Pulmonary artery endothelial cell (primary cell): ENCODE results near the gene EVX1. TPM values are rescaled to one million over a fixed set of nuclear protein-coding genes. Genes with fewer than 3 reads are reported as not detected.

ENCODE experiments used
- DNase-seq: peaks from one replicate; pipeline ENCODE4 v3.0.0-alpha.2; 2011; ENCODE audit warnings: low read depth, low spot score
- total RNA-seq: library from RNA; depleted of rRNA; stranded (reverse); fragments of >200 nt; gene quantifications from 2 replicates; pipeline ENCODE4 v1.2.3, GENCODE V29; 2014

EVX1 gene
- total RNA-seq, 1 donor from 2014 or later, result not detected

DNA sequence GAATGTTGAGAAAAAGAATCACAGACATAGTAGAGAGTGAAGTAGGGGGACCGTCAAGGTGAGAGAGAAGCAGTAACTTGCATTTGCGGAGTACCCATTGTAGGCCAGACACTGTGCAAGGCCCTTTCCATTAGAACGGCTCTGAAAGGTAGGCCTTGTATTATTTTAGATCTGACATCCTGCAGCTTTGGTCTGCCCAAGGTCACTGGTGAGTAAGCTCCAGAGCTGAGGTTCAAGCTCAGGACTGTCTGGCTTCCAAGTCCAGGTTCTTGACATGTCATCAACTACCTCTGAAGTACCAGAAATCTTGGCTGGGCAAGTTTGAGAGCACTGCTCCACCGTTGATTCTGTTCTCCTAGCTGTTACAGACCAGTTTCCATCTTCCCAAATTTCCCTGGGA is 13.2 kb upstream of the EVX1 start:
- DNase-seq, result no peak

DNA sequence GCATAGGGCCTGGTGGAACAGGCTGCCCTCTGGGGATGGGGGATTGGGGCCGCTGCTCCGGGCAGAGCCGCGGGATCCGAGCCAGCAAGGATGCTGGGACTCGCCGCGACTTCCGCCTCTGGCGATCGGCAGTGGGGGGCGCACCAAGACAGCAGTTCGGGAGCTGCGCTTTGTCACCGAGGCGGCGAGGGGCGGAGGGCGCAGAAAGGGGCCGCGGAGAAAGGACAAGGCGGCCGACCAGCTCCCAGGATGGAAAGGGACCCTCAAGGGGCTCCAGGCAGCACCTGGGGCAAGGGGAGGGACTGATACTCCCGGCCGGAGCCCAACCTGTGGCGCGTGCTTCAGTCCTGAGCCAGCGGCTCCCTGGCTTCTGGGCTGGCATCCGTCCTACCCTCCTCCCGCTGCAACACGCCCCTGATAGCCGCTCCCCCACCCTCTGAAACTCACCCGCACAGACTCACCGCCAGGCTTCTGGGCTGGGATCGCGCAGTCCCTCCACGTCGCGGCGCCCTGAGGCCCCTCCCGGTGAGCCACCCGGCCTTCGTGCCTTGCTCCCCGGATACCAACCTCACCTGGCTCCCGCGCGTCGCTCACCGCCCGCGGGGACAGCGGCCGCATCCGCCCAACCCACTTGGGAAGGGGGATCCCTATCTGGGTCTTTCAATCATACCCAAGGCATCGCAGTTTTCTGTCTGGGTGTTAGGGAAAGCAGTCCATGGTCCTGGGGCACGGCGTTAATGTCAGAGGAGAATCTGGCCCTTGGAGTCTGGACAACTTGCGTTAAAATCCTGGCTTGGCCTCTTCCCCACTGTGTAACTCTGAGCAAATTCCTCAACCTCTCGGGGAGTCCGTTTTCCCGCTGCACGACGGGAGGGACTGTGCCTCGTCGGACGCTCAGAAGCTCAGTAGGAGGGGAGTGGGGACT is 7.0 kb upstream of the EVX1 start:
- no peak for DNase-seq

DNA sequence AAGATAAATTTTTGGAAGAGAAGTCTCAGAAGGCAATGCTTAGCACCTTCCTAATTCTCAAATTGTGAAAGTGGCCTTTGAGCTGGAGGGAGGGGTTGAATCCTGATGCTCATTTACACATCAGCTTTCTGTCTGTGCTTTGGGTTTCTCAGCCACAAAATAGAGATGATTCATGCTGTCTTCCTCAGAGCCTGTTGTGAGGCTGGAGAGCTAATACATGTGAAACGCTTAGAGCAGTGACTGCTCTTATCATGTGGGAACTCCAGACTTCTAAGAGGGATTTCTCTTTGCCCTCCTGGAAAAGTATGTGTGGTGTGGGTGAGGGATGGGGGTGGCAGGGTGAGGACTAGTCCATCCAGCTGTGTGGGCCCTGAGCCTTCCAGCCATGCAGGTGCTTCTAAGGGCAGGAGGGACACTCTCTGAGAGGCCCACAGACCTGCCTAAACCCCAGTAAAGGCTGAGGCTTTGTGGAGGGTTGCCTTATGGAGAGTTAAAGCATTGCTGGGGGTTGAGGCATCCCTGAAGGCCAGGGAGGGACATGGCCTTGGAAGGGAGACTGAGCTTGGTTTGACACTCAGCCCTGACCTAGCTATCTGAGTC is 4.8 kb upstream of the EVX1 start:
- no peak for DNase-seq

DNA sequence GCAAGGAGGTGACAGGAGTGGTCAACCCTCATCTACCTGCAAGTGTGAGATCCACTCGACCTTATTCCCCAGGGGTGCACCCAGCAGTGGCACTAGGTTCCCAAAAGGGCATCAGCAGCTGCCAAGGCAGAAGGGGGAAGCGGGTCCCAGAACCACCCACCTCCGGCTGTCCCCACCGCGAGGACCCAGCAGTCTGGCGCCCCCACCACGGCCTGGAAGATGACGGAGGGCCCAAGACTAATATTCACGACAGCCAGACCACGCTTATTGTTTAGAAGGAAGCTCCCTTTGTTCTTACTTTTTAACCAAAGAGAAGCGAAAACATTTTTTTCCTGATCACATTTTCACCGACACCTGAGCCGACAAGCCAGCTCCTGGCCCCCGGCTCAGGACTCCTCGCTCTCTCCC is 3.6 kb upstream of the EVX1 start:
- DNase-seq, result no peak

DNA sequence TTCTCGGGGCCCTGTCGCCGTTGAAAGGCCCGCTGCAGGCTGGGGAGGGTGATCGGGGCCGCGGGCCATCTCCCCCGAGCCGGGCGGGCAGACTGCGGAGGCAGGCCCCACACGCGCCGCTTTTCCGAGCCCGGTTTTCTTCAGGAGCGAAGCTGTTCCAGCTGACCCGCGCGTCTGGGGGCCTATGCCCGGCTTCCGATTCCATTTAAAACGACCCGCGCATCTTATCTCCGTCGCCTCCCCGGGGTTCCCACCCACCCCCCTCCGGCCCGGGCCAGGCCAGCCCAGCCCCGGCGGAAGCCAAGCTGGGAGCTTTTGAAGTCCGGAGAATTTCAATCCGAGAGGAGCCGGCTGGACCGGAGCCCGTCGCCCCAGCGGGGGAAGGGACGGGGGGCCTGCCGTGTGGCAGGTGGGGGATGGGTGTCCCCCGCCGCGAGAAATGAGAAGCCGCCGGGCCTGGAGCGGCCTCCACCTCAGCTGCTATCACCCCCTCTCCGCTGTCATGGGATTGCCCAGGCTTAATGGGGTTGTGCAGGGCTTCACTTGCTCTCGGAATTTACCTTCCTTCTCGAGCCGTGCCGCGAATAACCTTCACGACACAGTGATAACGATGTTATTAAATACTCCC is 3.1 kb upstream of the EVX1 start:
- DNase-seq, result no peak

DNA sequence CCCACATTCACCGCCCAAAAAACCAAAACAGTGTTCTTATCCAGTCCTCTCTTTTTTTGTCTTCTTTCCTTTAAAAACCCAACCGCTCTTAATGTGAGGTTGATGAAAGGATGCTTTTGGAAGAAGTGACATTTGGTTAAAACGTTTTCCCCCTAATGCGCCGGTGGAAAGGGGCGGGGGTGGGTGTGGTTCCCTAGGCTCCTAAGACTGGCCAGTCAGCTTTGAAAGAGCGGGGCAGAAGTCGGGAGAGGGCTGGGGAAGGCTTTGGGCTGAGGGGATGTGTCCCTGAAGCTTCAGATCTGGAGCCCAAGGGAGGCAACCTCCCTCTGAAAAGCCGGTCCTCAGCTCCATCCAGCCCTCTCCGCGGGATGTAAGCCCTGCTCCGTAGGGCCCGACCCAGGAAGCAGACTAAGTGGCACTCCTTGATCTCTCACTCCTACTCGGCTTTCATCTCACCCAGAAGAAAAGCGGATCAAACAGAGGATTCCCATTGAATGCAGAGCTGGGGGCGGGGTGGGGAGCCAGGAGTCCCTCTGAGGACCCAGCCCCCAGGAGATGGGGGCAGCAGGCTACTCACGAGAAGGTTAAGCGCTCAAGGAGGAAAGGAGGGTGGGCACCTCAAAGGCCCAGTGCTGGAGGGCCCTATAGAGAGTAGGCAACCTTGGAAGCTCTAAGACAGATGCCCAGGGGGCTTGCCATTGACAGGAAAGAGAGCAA is 2.4 kb upstream of the EVX1 start:
- no peak for DNase-seq

DNA sequence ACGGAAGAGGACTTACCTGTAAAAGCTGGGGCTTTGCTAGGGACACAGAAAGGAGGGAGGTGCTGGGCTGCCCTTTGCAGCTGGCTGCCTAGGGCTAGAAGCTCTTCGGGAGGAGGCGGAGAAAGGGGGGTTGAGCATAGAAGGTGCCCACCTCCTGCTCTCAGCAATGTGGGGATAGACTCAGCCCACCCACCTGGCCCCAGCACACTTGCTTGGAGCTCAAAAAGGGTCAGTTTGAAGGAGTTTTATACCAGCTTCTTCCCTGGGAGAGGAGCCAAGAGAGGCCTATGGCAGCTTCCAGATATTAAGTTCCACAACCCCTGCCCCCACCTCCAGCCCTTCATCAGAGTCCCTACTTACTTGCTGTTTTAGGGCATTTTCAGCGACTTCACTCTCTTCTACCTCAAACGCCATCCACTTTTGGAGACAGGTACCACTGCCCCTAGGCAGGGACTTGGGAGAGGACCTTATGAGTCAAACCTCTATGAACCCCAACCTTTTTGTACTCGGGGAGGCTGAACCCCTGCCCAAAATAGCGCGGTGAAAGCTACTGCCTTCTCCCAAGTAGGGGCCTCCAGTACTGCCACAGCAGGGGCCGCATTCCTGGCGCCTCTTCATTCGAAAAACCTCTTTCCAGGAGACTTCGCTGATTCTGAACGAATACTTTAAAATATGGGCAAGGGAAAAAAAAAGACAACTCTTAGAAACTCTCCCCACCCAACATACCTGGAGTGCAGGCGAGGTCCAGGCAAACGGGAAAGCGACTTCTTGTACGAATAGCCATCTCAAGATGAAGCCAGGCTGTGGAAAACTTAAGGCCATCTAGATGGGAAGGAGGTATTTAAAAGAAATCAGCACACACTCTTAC is 1.2 kb upstream of the EVX1 start:
- no peak for DNase-seq

DNA sequence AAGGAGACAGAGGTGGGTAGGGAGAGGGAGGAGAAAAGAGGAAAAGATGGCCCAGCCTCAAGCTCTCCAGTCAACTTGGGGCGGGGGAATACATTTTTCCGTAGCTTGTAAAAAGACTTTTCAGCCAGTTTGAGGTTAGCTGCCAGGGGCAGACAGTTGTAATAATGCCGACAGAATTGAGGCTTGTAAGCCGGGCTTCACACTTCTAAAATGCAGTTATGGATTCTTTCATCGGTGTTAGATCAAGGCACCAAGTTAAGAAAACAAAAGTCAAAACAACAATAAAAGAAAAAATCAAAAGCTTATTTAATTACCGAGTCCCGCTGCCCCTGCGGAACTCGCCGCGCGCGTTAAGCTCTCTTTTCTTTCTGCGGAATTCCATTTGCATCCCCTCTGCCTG is 448 bp upstream of the EVX1 start:
- DNase-seq, result no peak

DNA sequence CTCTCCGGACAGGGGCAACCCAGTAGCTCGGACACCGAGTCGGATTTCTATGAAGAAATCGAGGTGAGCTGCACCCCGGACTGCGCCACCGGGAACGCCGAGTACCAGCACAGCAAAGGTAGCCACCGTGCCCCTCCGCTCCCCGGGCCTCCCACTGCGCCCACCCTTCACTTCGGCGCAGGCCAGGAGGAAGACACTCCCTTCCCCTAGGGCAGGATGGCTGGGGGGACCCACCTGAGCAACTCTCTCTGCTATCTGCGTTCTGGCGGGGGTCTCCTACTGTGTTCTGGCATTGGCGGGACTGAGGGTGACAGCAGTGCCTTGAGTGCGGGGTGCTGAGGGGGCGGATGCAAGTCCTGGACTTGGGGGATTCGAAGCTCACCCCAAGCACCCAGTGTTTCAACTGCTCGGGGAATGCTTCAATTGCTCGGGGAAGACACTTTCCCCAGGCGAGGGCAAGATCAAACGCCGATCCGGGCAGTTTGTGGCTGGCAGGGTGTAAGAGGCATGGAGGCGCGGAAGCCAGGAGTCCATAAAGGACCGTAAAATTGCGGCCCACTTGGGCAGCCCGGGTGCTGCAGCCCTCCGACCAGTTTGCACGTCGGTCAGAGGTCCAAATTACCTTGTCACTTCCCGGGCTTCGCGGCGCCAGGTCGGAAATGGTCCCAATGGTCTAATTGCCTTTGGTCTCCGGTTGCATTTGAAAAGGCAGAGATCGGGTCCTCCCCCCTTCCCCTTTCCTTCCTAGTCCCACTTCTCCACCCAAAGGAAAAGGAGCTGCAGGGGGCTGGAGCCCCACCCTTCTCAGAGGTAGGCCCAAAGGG is 950 bp downstream of the EVX1 start:
- DNase-seq, result no peak

DNA sequence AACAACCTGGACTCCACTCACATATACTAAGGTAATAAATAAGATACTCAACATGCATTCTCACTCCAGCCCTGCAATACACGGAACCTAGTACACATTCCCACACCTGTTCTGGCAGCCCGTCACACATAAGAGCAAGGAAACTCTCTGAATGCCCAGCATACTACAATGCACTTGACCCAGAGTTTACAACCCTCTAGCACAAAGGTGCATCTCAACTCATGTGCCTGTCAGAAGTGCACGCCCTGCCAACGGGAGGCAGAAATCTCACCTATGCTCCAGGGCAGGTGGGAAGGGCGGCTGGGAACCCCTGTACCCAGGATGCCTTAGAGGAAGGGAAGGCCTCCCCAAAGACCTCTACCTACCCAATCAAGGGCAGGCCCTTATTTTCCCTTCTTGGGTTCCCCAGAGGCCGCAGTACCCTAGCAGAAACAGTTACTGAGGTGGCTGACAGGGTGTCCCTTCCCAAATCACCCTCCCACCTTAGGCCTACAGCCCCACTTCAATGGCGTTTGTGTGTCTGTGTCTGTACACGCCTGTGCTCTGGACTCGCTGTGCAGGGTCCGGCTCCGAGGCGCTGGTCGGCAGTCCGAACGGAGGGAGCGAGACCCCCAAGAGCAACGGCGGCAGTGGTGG is 2.0 kb downstream of the EVX1 start:
- DNase-seq, result no peak

DNA sequence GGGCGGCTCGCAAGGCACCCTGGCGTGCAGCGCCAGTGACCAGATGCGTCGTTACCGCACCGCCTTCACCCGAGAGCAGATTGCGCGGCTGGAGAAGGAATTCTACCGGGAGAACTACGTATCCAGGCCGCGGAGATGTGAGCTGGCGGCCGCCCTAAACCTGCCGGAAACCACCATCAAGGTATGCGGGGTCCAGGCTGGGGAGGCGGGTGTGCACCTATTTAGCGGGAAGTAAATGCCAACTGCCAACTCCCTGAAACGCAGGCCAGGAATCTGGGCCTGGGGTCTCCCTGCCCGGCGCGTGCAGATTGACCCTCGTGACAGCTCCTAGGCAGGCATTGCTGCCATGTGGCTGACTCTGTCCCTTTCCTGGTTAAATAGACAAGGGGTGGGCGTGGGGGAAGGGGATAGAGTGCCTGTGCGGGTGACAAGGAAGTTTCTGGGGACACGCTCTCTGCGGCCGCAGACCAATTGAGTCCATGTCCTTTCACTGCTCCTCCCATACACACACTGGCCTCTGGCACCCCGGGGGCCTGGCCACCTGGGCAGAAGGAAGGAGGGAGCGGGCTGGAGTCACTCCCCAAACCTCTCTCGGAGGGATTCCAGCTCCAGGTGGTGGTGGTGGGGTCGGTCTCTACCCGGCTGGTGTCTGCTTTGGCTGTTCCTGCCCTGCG is 2.7 kb downstream of the EVX1 start:
- no peak for DNase-seq

DNA sequence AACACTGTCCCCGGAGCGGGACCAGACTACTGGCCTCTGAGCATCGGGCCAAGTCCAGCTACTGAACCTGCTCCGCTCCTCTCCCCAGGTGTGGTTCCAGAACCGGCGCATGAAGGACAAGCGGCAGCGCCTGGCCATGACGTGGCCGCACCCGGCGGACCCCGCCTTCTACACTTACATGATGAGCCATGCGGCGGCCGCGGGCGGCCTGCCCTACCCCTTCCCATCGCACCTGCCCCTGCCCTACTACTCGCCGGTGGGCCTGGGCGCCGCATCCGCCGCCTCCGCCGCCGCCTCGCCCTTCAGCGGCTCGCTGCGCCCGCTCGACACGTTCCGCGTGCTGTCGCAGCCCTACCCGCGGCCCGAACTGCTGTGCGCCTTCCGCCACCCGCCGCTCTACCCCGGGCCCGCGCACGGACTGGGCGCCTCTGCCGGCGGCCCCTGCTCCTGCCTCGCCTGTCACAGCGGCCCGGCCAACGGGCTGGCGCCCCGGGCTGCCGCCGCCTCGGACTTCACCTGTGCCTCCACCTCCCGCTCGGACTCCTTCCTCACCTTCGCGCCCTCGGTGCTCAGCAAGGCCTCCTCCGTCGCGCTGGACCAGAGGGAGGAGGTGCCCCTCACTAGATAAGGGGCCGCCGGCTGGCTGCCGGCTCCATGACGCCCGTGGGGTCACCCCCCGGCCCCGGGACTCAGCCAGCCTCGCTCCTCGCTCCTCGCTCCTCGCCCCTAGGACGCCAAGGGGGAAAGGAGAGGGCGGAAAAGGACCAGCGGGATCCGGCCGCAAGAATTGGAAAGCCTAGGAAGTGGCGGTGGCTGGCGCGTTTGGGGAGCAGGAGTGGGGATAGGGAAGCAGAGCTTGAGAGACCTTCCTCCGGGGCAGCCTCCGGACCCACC is 3.4 kb downstream of the EVX1 start:
- no peak for DNase-seq

DNA sequence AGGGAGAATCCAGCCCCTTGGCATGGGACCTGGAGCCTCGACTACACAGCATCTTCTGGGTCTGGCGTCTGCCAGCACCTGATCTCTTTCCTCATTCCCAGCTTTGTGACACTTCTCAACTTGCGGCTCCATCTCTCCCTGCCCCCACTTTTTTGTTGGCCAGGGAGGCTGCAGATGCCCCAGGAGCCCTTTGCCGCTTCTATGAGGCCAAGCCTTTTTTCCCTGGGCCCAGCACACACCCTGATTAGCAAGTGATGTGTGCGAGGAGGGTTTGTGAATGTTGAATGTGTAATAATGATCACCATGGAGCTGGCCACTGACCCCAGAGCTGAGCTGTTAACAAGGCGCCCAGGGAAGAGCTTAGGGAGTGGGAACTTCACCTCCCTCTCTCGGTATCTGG is 4.4 kb downstream of the EVX1 start:
- DNase-seq, result no peak

DNA sequence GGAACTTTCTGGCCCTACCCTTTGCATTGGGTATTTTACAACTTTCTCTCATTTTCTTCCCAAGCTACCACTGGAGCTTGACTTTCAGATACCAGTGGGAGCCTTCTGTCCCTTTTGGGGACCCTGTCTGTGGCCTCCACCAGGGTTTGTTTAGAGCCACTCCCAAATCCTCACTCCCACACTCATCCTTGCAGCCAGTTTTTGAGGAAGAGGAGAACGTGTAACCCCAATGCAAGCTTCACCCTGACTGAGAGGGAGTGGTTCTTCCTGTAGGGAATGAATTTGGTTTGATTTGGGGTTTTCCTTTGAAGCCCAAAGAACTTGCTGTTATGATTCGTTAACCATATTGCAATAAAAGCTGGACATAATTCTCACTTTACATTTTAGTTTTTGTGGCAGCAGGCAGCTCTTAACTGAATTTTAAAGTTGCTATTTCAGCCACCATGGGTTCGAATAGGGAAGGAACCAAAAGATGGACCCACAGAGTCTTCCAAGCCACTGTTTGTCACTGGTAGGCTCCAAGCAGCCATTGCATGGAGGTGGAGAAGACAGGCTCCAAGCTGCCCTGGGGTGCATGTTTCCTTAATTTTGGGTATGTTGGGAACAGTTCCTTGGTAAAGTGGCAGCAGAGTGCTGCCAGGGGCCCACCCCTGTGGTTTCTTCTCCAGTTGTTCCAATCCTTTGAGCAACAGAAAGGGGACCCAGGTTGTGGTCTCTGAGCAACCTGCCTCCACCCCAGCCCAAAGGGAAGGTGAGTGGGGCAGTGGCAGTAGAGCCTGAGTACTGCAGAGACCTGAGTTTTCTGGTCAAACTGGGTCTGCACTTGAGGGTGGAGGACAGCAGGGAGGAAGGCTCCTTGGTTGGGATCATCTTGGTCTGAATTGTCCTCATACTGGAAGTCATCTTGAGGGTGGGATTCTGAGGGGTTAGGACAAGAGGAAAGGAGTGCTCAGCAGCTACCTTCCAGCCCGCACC is 5.1 kb downstream of the EVX1 start:
- no peak for DNase-seq

DNA sequence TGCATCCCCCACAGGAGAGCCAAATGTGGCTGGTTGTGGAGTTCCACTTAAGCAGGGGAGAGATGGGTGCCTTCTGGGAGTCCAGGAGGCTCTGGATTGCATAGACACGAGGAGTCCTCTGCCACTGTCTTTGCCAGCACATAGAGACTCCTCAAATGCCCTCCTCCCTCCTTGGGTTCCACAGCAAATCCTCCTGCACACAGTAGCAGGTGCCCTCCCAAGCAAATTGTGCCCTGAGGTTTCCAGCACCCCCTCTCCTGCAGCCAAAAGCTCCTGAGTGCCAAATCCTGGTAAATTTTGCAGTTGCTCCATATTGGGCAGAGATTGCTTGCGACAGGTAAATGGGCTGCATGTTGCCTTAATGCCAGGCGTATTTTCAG is 5.8 kb downstream of the EVX1 start:
- no peak for DNase-seq

DNA sequence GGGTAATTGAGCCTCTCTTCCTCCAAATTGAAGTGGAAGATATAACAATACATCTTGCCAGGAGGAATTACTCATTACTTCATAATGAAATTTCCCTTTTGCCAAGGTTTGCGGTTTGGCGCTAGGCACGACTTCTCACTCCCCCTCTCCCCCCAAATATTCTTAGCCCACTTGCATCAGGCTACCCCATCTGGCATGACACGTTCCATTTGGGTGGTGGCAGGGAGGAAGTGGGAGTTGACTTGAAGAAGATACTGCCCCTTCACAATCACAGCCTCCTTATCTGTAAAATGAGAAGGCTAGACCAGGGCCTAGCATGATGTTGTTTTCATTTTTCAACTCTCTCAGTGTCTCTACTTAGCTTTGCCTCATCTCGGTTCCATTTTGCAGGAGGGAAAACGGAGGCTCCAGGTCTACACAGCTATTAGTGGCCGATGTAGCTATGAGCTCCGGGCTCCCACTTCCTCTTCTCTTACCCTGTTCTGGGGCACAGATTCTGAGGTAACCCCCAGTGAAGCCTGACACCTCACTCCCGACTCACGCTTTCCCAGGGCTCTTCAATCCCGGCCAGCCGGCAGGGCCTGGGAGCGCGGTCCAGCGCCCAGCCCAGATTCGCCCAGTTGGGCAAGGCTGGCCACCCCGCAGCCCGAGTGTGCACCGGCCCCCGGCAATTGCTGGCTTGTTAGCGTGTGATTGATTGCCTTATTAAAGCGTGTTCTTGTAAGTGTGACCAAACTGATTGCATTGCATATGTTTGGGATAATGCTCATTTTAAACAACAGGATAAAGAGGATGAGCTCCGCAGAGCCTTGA is 6.5 kb downstream of the EVX1 start:
- DNase-seq, result no peak
